ENCODE measurements around the gene PREP.

DNA sequence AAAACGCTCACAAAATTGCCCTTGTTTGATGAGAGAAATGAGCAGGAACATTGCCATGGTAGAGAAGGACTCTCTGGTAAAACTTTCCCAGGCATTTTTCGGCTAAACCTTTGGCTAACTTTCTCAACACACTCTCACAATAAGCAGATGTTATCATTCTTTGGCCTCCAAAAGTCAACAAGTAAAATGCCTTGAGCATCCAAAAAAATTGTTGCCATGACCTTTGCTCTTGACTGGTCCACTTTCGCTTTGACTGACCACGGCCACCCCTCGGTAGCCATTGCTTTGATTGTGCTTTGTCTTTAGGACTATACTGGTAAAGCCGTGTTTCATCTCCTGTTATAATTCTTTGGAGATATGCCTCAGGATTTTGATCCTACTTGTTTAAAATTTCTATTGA is 41.1 kb upstream of the PREP start:
- TF ChIP-seq, protein P1, sequence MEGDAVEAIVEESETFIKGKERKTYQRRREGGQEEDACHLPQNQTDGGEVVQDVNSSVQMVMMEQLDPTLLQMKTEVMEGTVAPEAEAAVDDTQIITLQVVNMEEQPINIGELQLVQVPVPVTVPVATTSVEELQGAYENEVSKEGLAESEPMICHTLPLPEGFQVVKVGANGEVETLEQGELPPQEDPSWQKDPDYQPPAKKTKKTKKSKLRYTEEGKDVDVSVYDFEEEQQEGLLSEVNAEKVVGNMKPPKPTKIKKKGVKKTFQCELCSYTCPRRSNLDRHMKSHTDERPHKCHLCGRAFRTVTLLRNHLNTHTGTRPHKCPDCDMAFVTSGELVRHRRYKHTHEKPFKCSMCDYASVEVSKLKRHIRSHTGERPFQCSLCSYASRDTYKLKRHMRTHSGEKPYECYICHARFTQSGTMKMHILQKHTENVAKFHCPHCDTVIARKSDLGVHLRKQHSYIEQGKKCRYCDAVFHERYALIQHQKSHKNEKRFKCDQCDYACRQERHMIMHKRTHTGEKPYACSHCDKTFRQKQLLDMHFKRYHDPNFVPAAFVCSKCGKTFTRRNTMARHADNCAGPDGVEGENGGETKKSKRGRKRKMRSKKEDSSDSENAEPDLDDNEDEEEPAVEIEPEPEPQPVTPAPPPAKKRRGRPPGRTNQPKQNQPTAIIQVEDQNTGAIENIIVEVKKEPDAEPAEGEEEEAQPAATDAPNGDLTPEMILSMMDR (IDR thresholded peaks at IDR 0.05) = no peak
- TF ChIP-seq POLR2A (IDR thresholded peaks at IDR 0.05) = no peak

Measured in testis (tissue), 2 donors.